DOHH2 (cell line): ENCODE data around the gene LRWD1.
A peak's percentile ranks its signal among the peaks of the same experiment; 100 is the strongest.

Experiments used
- H3F3A ChIP-seq: fragments of 200-600 bp; sonication (generic), shearing (Covaris generic); 2 replicates; pipeline ENCODE4 v1.6.0; 2016; ENCODE audit warnings: antibody characterized with exemption, mild to moderate bottlenecking; ENCODE audit not compliant: control insufficient read depth, insufficient read depth
- H3K27ac ChIP-seq: fragments of 200-600 bp; sonication (generic); 2 replicates; pipeline ENCODE4 v1.5.1; 2014; ENCODE audit warnings: low read depth, mild to moderate bottlenecking, low read length, moderate library complexity
- H3K27me3 ChIP-seq: fragments of 200-600 bp; sonication (generic); 2 replicates; pipeline ENCODE4 v1.6.1; 2014; ENCODE audit warnings: mild to moderate bottlenecking, low read length, mixed read lengths; ENCODE audit not compliant: control insufficient read depth
- H3K36me3 ChIP-seq: fragments of 200-600 bp; sonication (generic); 2 replicates; pipeline ENCODE4 v1.6.1; 2014; ENCODE audit warnings: mild to moderate bottlenecking, low read length, moderate library complexity, mixed read lengths; ENCODE audit not compliant: control insufficient read depth
- H3K4me1 ChIP-seq: fragments of 200-600 bp; sonication (generic); 2 replicates; pipeline ENCODE4 v1.6.1; 2014; ENCODE audit warnings: mild to moderate bottlenecking, low read length, mixed read lengths; ENCODE audit not compliant: control insufficient read depth
- H3K4me2 ChIP-seq: fragments of 200-600 bp; sonication (generic); 2 replicates; pipeline ENCODE4 v1.6.0; 2014; ENCODE audit warnings: mild to moderate bottlenecking, low read length, moderate library complexity
- H3K4me3 ChIP-seq: fragments of 200-600 bp; sonication (generic); 2 replicates; pipeline ENCODE4 v1.5.1; 2014; ENCODE audit warnings: mild to moderate bottlenecking, low read length, mixed read lengths
- H3K79me2 ChIP-seq: fragments of 200-600 bp; sonication (generic); 2 replicates; pipeline ENCODE4 v1.6.1; 2014; ENCODE audit warnings: mild to moderate bottlenecking, low read length, mixed read lengths; ENCODE audit not compliant: control insufficient read depth
- H3K9me2 ChIP-seq: fragments of 200-600 bp; sonication (generic); replicated peaks from 2 replicates; pipeline ENCODE4 v1.6.1; 2014; ENCODE audit warnings: mild to moderate bottlenecking, low read length, mixed read lengths; ENCODE audit not compliant: control insufficient read depth
- H3K9me3 ChIP-seq: fragments of 200-600 bp; sonication (generic); 2 replicates; pipeline ENCODE4 v1.6.1; 2014; ENCODE audit warnings: antibody characterized with exemption, low read length, mixed read lengths; ENCODE audit not compliant: control insufficient read depth, insufficient read depth
- H4K20me1 ChIP-seq: fragments of 200-600 bp; sonication (generic); 2 replicates; pipeline ENCODE4 v1.6.0; 2014; ENCODE audit warnings: low read depth, mild to moderate bottlenecking, antibody characterized with exemption, low read length, moderate library complexity; ENCODE audit not compliant: control insufficient read depth, insufficient read depth
- CTCF ChIP-seq: fragments of 200-600 bp; sonication (generic); IDR thresholded peaks from one replicate; pipeline ENCODE4 v1.5.1; 2014; ENCODE audit warnings: antibody characterized with exemption, mild to moderate bottlenecking, low read depth, low read length; ENCODE audit not compliant: poor library complexity, severe bottlenecking
- EZH2phosphoT487 ChIP-seq: fragments of 200-600 bp; sonication (generic); IDR thresholded peaks from 2 replicates; pipeline ENCODE4 v1.6.1; 2017; ENCODE audit warnings: borderline replicate concordance, mild to moderate bottlenecking, antibody characterized with exemption, low read length, moderate library complexity, mixed read lengths

LRWD1 gene

GRCh38 chr7:102426268-102427018, 38.3 kb upstream of the LRWD1 start:
- peak overlapping the region; percentile 97 for H3K27ac ChIP-seq
- no peaks in the 10 kb centered on the region for H3K9me3 ChIP-seq
- H3K79me2 ChIP-seq, result peaks cover 27% of the 10 kb centered on the region
- no peaks in the 10 kb centered on the region for H3K9me2 ChIP-seq
- H3K4me2 ChIP-seq, result peak overlapping the region; percentile 75
- no peaks in the 10 kb centered on the region for H3K27me3 ChIP-seq
- peaks cover 56% of the 10 kb centered on the region for H3K36me3 ChIP-seq
- peaks cover 53% of the 10 kb centered on the region for H3F3A ChIP-seq
- H3K4me1 ChIP-seq, result peaks cover 91% of the 10 kb centered on the region
- TF ChIP-seq CTCF (no peak), EZH2phosphoT487 (no peak)
- H4K20me1 ChIP-seq, result no peaks in the 10 kb centered on the region
- H3K4me3 ChIP-seq, result peak overlapping the region; percentile 73

GRCh38 chr7:102427019-102427405, 37.8 kb upstream of the LRWD1 start:
- peak overlapping the region; percentile 97 for H3K27ac ChIP-seq
- peak overlapping the region; percentile 73 for H3K4me3 ChIP-seq

GRCh38 chr7:102429141-102429899, 35.5 kb upstream of the LRWD1 start:
- H3K9me3 ChIP-seq, result no peaks in the 10 kb centered on the region
- no peak overlapping the region for H3K4me3 ChIP-seq
- peak overlapping the region; percentile 94 for H3K27ac ChIP-seq
- H3K9me2 ChIP-seq, result no peaks in the 10 kb centered on the region
- H3K79me2 ChIP-seq, result peaks cover 31% of the 10 kb centered on the region
- no peak for TF ChIP-seq CTCF
- no peak for TF ChIP-seq EZH2phosphoT487
- H3K4me2 ChIP-seq, result no peak overlapping the region; the same call in 1 of the 2 replicates
- H3F3A ChIP-seq, result peaks cover 48% of the 10 kb centered on the region
- no peaks in the 10 kb centered on the region for H4K20me1 ChIP-seq
- peaks cover 88% of the 10 kb centered on the region for H3K4me1 ChIP-seq
- H3K27me3 ChIP-seq, result no peaks in the 10 kb centered on the region
- peaks cover 49% of the 10 kb centered on the region for H3K36me3 ChIP-seq

More at GRCh38 chr7:102427019-102427405, 37.8 kb upstream of the LRWD1 start:
- Histone ChIP-seq H3K79me2 (peaks cover 27% of the 10 kb centered on the region), H4K20me1 (no peaks in the 10 kb centered on the region), H3K4me1 (peaks cover 92% of the 10 kb centered on the region), H3K4me2 (peak overlapping the region; percentile 75), H3K9me3 (no peaks in the 10 kb centered on the region), H3K36me3 (peaks cover 52% of the 10 kb centered on the region), H3K9me2 (no peaks in the 10 kb centered on the region), H3K27me3 (no peaks in the 10 kb centered on the region), H3F3A (peaks cover 55% of the 10 kb centered on the region)
- TF ChIP-seq CTCF, result no peak
- TF ChIP-seq EZH2phosphoT487, result no peak
